NCI-H82 treated with DMSO at 0.1 percent for 48 hours (cell line): ENCODE measurements around the gene CH25H.

Experiments
- DNase-seq: peaks from one replicate; lab custom pipeline; 2025; ENCODE audit not compliant: unreplicated experiment; lab: John Stamatoyannopoulos, UW

CH25H gene

DNA sequence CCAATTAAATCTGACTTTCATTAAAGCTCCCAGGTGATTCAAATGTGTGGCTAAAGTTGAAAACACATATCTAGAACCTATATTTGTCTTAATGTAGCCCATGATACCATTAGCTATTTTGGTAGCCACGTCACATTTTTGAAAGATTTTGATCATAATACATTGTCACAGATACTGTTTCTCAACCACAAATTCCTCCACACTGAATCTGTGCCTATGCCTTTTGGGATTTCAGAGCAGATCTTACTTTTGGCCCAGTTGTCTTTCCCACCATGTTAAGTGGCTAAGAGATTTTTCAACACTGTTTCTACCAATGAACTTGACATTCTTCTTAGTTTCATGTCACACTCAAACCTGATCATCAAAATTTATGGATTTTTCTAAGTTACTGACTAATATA is 47.4 kb downstream of the CH25H start:
- no peak for DNase-seq

DNA sequence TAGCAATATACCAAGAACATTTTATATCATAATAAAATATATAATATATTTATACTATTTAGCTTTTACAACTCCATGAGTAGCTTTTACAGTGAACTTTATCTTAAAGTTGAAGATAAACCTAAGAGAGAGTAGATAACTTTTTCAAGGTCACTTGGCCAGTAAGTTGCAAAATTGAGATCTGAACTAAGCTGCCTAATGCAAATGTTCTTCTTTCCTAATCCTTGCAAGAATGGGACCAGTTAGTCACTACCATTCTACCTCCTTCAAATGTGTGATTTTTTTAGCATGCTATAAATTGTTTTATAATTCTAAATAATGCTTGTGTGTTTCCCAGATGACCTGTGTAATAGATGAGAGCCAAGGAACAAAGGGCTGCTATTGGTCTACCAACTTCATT is 47.8 kb downstream of the CH25H start:
- no peak for DNase-seq

DNA sequence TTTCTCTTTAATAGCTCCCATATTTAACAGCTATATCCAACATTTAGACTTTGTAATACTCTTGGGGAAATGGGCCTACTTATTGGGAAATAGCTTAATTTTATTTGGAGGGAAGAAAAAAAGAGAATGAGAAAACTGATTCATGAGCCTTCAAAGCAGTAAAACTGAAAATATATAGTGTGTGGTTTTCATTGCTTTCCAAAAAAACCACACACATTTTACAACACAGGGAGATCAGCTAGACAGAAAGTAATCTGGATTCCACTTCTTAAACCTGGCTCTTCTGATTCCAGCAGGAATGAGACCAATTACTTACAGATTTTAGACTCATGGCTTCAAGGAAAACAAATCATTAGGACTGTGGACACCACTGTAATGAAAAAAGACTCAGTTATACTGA is 48.7 kb downstream of the CH25H start:
- no peak for DNase-seq

DNA sequence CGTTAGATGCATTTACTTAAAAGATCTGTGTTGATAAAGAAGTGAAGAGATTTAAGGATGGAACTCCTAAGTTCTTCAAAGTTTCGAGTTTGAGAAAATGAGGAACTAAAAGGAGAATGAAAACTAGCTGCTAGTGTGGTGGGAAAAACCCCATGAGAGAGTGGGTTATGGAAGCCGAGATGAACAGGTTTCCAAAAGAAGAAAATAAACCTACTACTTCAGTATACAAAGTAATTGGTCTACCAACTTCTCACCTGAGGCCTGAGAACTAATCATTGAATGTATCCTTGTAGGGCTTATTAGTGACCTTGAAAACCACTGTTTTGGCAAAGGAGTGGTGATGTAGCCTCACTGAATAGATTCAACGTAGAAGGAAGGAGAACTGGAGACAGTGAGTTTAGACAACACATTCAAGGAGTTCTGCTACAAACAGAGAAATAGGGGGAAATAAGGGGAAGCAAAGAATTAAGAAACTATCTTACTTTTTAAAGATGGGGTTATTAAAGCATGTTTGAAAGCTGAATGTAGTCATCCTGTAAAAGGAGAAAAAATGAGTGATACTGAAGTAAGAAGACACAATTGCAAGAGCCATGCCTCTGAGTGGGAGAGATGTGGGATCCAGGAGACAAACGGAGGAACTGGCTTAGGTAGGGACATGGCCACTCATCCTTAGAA is 50.8 kb downstream of the CH25H start:
- DNase-seq: no peak
